HG02973 (cell line): ENCODE data around the gene SUGCT.

Experiments
- ATAC-seq: cut with Tn5 transposase; IDR thresholded peaks from one replicate; pipeline ENCODE4 v1.9.1; 2021; ENCODE audit warnings: moderate library complexity; ENCODE audit not compliant: unreplicated experiment

The SUGCT gene

DNA sequence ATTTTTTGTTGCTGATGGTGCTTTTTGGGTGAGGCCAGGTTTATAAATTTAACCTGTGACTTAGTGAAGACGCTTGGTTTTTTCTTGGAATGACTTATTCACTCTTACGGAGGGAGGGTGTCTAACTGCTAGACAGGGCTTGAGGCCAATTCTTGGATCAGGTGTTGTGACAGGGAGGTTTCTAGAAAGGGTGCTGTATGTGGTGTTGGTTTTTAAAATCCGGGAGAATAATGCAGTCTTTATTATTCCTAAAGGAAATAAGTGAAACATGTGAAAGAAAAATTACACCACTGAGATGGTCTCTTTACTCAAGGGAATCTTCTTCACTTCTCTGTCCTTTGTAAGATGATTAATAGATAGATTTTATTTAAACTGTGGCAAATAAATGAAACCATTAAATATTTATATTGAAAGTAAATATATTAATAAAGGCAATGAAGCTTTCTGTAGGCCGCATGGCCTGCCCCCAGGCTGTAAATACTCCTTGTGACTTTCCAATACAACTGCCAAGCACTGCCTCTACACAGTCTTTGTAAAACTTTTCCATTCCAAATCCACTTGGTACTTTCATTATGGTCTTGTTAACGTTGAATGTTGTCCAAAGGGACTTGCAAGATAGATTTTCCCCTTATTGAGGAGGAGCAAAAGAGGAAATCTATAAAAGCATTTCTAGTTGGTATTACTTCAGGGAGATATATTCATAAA is 323.1 kb downstream of the SUGCT start:
- no peak for ATAC-seq

GRCh38 chr7:40463446-40463845 is 328.6 kb downstream of the SUGCT start:
- ATAC-seq: no peak

DNA sequence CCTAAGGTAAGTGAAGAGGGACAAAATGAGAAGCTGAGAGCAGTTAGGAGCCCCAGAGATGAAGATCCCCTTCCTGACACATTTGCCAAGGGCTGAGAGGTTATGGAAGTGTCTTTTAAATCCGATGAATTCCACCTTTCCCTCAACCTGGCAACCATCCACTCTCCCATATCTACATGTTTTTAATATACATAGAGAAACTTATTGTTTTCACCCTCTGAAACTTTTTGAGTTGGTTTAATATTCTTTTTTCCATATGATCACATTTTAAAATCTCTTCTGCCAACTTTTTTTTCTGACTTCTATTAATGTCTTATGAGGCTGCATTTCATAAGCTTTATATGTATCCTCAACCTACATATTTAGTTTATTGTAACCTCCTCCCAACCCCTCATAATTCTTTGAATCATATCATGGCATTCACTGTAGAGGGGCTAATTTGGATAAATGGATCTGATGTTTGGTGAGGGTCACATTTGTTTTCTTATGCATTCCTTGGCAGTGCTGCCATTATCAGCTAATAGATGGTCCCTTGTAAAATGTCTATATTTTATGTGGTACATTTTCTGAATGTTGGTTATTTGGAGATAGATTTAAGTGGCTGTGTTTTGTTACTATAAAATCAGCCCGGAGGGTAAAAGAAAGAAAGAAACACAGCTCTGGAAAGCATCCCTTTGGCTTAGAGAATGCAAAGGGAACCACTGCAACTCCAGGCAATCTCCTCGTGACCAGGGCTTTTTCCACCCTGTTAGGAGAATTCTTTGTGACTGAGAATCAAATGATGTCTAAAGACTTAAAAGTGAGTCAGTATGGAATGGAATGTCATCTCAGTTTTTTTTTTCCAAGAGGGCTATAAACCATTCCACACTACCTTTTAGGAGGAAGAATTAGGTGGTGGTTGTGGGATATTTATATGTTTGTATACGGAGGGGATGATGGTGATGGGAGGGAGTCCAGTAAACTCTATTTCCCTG is 334.4 kb downstream of the SUGCT start:
- no peak for ATAC-seq

- ATAC-seq: no peak
These were observed 335.3 kb downstream of the SUGCT start for GRCh38 chr7:40470091-40470592.

DNA sequence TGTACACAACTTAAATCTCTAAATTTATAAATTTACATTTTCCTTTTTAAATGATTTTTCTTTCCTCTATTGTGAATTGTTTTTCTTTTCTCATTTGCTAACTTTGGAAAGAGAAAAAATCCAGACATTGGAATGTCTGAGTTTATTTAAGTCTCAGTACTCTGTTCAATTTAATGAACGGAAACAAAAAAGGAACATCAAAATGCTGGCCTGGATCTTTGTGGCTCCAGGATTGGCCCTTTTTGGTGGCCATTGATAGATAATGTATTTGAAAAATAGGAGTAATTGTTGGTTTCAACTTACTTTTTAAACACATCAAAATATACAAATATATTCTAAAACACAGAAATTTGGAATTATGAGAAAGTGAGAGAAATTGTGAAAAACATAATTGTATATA is 336.0 kb downstream of the SUGCT start:
- no peak for ATAC-seq

GRCh38 chr7:40471891-40472290 is 337.1 kb downstream of the SUGCT start:
- no peak for ATAC-seq

DNA sequence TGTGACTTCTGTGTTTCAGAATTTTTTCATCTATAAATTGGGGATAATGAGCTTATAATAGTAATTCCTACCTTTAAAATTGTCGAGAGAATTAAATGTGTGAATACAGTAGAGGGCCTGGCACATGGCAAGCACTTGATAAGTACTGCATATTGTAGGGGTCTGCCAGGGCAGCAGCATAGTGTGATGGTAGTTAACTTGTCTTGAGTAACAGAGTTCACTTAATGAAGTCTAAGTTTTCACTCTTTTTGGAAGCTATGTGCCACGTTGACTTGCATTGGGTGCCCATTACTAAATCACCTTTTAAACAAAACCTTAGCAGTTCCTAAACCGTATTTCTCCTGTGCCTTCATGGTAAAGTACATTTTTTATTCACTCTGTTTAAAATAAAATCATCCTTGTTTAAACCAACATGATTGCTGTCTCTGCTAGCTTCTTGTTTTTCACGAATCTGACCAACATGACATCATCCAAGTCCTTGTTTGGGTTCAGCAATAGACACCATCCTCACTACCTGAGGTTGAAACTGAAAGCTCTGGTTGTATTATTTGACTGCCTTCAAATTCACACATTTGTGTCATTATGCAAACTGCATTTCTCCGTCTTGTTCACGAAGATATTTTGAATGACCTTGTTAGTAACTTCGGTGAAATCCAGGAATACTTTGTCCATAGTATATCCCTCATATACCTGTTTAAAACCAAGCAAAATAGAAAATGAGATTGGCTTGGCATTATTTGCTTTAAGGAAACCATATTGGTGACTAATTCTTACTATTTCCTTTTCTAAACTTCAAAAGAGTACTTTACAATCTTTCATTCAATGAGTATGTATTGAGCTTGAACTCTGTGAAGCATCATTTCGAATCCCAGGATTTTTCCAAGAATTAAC is 340.2 kb downstream of the SUGCT start:
- peak; percentile 100 for ATAC-seq

GRCh38 chr7:40475681-40475982 is 340.8 kb downstream of the SUGCT start:
- peak; percentile 8 for ATAC-seq

DNA sequence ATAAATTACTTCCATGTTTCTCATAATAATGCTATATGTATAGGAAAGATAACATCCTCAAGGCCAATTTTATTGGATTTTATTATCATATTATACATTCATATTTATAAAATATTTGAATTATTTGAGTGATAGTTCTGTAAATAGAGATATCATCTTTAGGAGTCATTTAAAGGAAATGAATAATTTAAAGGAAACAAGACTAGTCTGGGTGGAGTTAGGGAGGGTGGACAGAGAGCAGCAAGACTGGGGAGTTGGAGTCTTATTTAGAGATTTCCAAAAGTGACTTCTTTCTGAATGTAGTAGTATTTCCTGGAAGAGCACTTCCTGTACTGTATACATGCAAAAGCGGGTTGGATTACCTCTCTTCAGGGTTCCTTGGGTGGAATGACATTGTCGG is 342.3 kb downstream of the SUGCT start:
- ATAC-seq: no peak

DNA sequence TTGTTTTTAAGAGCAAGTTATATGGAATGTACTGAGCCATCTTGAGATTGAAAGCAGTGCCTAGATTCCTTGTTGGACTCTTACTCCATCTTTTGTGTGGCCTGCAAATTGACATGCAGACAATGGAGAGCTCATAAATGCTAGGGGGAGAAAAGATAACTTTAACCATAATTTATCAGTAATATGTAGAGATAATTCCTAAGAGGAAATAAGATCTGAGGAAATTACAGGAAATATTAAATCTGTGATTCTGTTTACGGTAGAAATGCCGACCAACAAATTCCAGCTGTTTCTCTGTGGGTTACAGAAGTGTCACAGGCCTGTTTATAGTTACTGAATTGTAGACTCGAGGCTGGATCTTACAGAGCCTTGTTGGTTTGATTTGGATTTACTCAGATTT is 348.0 kb downstream of the SUGCT start:
- ATAC-seq: no peak

DNA sequence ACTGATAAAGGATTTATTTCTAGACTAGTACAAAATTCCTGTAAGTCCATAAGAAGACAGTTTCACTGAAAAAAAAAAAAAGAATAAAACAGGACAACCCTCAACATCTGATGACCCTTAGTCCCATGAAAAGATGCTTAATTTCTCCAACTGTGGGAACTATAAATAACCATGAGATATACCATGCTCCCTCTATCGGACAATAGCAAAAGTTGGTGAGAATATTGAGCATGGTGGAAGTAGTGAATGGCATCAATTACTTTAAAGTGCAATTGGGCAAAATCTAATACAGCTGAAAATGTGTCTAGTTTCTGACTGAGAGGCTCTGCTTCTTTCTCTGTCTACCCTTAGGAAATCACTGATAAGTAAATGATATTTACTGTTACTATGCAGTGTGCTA is 348.8 kb downstream of the SUGCT start:
- ATAC-seq: no peak

DNA sequence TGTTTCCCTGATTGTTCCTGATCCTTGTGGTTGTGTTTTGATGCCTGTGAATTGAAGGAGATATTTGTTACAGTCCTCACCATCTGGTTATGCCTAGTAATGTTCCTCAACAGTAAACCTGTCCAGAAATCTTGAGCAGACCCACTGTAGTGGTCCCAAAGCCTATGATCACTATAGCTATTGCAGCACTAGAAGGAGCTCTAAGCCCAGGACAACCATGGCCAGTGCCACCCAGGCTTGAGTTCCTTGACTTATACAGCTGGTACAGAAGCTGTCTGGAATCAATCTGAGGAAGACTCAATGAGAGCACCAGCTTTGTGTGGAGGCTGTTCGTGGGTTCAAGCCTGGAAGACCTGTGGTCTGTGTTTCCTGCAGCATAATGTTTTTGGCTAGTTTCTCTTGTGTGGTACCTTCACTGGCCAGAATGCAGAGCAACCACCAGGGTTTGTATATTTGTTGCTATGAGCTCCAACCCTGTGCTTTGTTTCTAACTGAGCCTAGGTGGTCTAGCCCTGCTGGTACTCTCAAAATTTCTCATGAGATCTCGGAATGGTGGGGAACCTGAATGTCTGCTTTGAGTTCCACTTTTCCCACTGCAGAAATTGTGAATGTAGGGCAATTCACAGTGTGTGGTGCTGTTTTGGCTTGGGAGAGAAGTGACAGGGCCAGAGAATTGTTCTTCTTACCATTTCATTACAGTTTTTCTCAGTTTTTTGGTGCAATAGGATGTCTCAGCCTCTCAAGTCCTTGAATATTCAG is 355.2 kb downstream of the SUGCT start:
- ATAC-seq: no peak

DNA sequence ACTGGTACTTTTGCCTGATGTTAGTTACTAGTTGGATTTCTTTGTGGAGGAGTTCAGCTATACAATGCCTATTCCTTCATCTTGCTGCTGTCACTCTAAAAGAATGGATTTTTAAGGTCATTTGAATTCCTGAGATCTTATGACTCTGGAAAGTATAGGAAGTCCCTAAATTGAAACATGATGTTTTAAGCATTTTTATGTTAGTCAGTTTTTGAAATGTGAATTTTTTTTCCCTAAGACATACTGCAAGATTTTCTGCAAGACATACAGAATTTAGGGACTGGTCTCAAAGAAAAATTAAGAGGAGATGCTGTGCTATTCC is 355.8 kb downstream of the SUGCT start:
- no peak for ATAC-seq

- no peak for ATAC-seq
These were observed 358.1 kb downstream of the SUGCT start for GRCh38 chr7:40492946-40493345.

GRCh38 chr7:40493609-40494051 is 358.8 kb downstream of the SUGCT start:
- no peak for ATAC-seq

GRCh38 chr7:40498924-40499510 is 364.2 kb downstream of the SUGCT start:
- no peak for ATAC-seq

DNA sequence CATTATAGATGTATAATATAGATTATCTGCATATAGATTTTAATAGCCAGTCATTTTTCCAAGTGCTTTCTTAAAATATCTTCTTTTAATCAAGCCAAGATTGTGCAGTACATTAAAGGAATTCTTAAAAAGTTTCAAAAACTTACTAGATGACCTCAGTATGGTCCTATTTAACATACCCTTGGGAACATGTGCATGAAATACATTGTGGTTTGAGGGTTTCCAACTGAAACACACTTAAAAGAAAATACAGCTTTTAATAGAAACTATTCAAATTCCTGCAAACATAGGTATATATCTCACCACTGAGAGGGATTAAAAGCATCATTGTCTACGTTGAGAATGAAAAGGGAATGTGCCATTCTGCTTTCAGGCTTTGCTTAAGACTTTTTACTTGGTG is 364.9 kb downstream of the SUGCT start:
- ATAC-seq: no peak

- ATAC-seq: no peak
These were observed 365.4 kb downstream of the SUGCT start for GRCh38 chr7:40500219-40500618.

- no peak for ATAC-seq
These were observed 367.6 kb downstream of the SUGCT start for GRCh38 chr7:40502359-40502758.

DNA sequence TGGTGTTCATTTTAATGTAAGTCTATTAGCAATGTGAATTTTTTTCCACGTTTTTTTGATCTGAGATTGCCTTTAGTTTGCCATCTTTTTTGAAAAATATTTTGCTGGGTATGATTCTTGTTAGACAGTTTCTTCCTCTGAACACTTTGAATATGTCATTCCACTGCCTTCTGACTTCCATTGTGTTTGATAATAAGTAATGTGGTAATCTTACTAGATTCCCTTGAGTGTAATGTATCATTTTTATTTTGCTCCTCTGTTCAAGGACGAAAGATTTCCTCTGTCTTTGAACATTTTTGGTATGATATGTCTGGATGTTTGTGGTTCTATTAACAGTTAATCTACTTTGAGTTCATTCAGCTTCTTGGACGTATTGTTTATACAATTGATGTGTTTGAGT is 371.4 kb downstream of the SUGCT start:
- ATAC-seq: no peak
